GM15510 (cell line): ENCODE measurements around the gene DEFB108B.
"Not testable (repeated sequence)": the region's sequence is repeated elsewhere in the genome, so short reads cannot be mapped to it uniquely, and the experiment has no call there.

ENCODE experiments used
- POLR2A ChIP-seq: IDR thresholded peaks from 3 replicates; pipeline ENCODE4 v1.6.1; 2011; ENCODE audit warnings: borderline replicate concordance; ENCODE audit not compliant: insufficient read length; ENCODE audit errors: extremely low read depth

Gene DEFB108B

GRCh38 chr11:71832811-71833210 lies at the start of gene DEFB108B:
Gene DEFB108B (plus strand): TSS chr11:71833200. CDS start chr11:71833200, 0 bp downstream.
- not testable (repeated sequence) for TF ChIP-seq POLR2A

- peak; percentile 66 for TF ChIP-seq POLR2A
These were observed 45.7 kb upstream of the DEFB108B start for GRCh38 chr11:71787098-71787823.

- peak; percentile 40 for TF ChIP-seq POLR2A
These were observed 19.3 kb upstream of the DEFB108B start for GRCh38 chr11:71813481-71814355.

- no peak for TF ChIP-seq POLR2A
These were observed 10.9 kb downstream of the DEFB108B start for GRCh38 chr11:71843858-71844257.

- not testable (repeated sequence) for TF ChIP-seq POLR2A
These were observed 45.1 kb downstream of the DEFB108B start, which contains the start of gene DEFB131B for GRCh38 chr11:71878059-71878458. Gene DEFB131B (plus strand): TSS chr11:71878453. CDS start chr11:71878453, 0 bp downstream.
